OCI-LY7 (cell line): ENCODE results near the gene DENND1B.

Experiments used
- CTCF ChIP-seq: fragments of 200-600 bp; sonication (generic); conservative IDR thresholded peaks from 2 replicates; pipeline ENCODE4 v1.5.1; 2014; ENCODE audit warnings: mild to moderate bottlenecking, antibody characterized with exemption, low read length, moderate library complexity, mixed read lengths
- EZH2phosphoT487 ChIP-seq: fragments of 200-600 bp; sonication (generic); IDR thresholded peaks from 2 replicates; pipeline ENCODE4 v1.6.1; 2018; ENCODE audit warnings: low read depth, borderline replicate concordance, mild to moderate bottlenecking, mixed run types, antibody characterized with exemption, low read length, moderate library complexity, mixed read lengths

GRCh38 chr1:197776351-197777105, 1.2 kb upstream of the DENND1B start:
- TF ChIP-seq CTCF (no peak), EZH2phosphoT487 (no peak)
